SK-N-SH treated with all-trans-retinoic acid at 6 μM for 48 hours (cell line): ENCODE results near the gene GLRX3.

Source experiments
- ATAC-seq: fragments of 200-7000 bp; cut with Tn5 transposase; 3 replicates; pipeline ENCODE4 v1.9.1; 2020; ENCODE audit warnings: mild to moderate bottlenecking, moderate library complexity
- ARNTL ChIP-seq: fragments of 450-650 bp; formaldehyde crosslinking; IDR thresholded peaks from 2 replicates; pipeline ENCODE4 v1.5.0; 2020; ENCODE audit warnings: low read depth, mild to moderate bottlenecking, moderate library complexity, borderline replicate concordance
- BACH2 ChIP-seq: fragments of 250-450 bp; sonication (Bioruptor Pico); IDR thresholded peaks from 2 replicates; pipeline ENCODE4 v1.9.0; 2021; ENCODE audit warnings: mild to moderate bottlenecking, borderline replicate concordance
- CSDC2 ChIP-seq: fragments of 250-450 bp; sonication (Bioruptor Pico); IDR thresholded peaks from 2 replicates; pipeline ENCODE4 v1.5.0; 2020; ENCODE audit warnings: mild to moderate bottlenecking, moderate library complexity
- ESRRG ChIP-seq: fragments of 250-450 bp; sonication (Bioruptor Pico); IDR thresholded peaks from 2 replicates; pipeline ENCODE4 v1.6.1; 2021; ENCODE audit warnings: mild to moderate bottlenecking
- GLIS3 ChIP-seq: fragments of 250-450 bp; sonication (Bioruptor Pico); IDR thresholded peaks from 2 replicates; pipeline ENCODE4 v1.5.0; 2020; ENCODE audit warnings: mild to moderate bottlenecking, moderate library complexity
- ISL1 ChIP-seq: fragments of 250-450 bp; sonication (Bioruptor Pico); IDR thresholded peaks from 2 replicates; pipeline ENCODE4 v2.1.2; 2022; ENCODE audit warnings: mild to moderate bottlenecking, moderate library complexity
- OSR1 ChIP-seq: fragments of 250-450 bp; sonication (Bioruptor Pico); IDR thresholded peaks from 2 replicates; pipeline ENCODE4 v1.8.0; 2022; ENCODE audit warnings: moderate library complexity, mild to moderate bottlenecking, inconsistent platforms
- PPARA ChIP-seq: fragments of 250-450 bp; sonication (Bioruptor Pico); IDR thresholded peaks from 2 replicates; pipeline ENCODE4 v1.5.0; 2020; ENCODE audit warnings: mild to moderate bottlenecking, borderline replicate concordance
- RARB ChIP-seq: fragments of 250-450 bp; sonication (Bioruptor Pico); IDR thresholded peaks from 2 replicates; pipeline ENCODE4 v1.8.0; 2021; ENCODE audit warnings: mild to moderate bottlenecking, moderate library complexity
- SNAI2 ChIP-seq: fragments of 250-450 bp; sonication (Bioruptor Pico); IDR thresholded peaks from 2 replicates; pipeline ENCODE4 v1.5.0; 2020; ENCODE audit warnings: mild to moderate bottlenecking, moderate library complexity
- TCF4 ChIP-seq: fragments of 250-450 bp; sonication (Bioruptor Pico); IDR thresholded peaks from 2 replicates; pipeline ENCODE4 v1.8.0; 2021; ENCODE audit warnings: mild to moderate bottlenecking, moderate library complexity, borderline replicate concordance
- TOX ChIP-seq: fragments of 250-450 bp; sonication (Bioruptor Pico); IDR thresholded peaks from 2 replicates; pipeline ENCODE4 v1.8.0; 2021; ENCODE audit warnings: mild to moderate bottlenecking, moderate library complexity, borderline replicate concordance
- ZFP3 ChIP-seq: fragments of 250-450 bp; sonication (Bioruptor Pico); IDR thresholded peaks from 2 replicates; pipeline ENCODE4 v1.5.0; 2020; ENCODE audit warnings: mild to moderate bottlenecking, moderate library complexity
- ZFP30 ChIP-seq: fragments of 450-650 bp; formaldehyde crosslinking; IDR thresholded peaks from 2 replicates; pipeline ENCODE4 v1.5.0; 2022; ENCODE audit warnings: mild to moderate bottlenecking, moderate library complexity
- ZNF70 ChIP-seq: fragments of 450-650 bp; formaldehyde crosslinking; IDR thresholded peaks from 2 replicates; pipeline ENCODE4 v1.5.0; 2020; ENCODE audit warnings: mild to moderate bottlenecking, moderate library complexity
- TF ChIP-seq, protein P1 (sequence below): fragments of 250-450 bp; sonication (Bioruptor Pico); IDR thresholded peaks from 2 replicates; pipeline ENCODE4 v1.8.0; 2020; ENCODE audit warnings: mild to moderate bottlenecking, moderate library complexity, borderline replicate concordance
- TF ChIP-seq, protein P2 (sequence below): fragments of 250-450 bp; sonication (Bioruptor Pico); IDR thresholded peaks from 2 replicates; pipeline ENCODE4 v1.8.0; 2021; ENCODE audit warnings: low read depth, mild to moderate bottlenecking, moderate library complexity, borderline replicate concordance
- TF ChIP-seq, protein P3 (sequence below): fragments of 250-450 bp; sonication (Bioruptor Pico); IDR thresholded peaks from 2 replicates; pipeline ENCODE4 v1.5.1; 2021; ENCODE audit warnings: mild to moderate bottlenecking, moderate library complexity
- TF ChIP-seq, protein P4 (sequence below): fragments of 250-450 bp; sonication (Bioruptor Pico); IDR thresholded peaks from 2 replicates; pipeline ENCODE4 v1.5.0; 2020; ENCODE audit warnings: mild to moderate bottlenecking, moderate library complexity

GLRX3 gene

DNA sequence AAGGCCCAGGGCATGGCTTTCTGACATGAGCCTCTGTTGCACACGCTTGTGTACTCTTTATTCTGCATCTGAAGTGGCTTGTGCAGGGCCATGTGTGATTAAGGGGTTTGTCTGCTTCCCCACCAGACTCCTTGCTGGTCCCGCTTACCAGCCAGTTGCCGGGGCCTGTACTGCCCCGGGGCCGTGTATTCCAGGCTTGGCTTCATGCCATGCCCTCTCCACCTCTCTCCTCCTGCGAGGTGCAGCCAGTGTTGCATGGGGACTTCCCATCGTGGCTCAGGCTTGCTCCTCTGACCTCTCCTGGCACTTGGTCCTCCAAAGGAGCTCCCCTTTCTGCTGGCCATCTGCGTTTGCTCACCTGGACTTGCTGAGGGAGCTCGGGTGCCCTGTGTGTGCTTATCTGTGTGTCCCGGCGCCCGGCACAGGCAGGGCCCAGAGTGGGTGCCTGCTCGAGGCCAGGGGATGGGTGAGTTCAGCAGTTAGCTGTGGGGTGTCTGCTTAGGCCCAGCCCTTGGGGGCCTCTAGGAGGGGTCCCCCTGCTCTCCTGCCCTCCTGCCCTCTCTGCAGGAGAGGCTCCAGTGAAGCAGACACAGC, 14.6 kb upstream of the GLRX3 start (continued):
- TF ChIP-seq, protein P1, sequence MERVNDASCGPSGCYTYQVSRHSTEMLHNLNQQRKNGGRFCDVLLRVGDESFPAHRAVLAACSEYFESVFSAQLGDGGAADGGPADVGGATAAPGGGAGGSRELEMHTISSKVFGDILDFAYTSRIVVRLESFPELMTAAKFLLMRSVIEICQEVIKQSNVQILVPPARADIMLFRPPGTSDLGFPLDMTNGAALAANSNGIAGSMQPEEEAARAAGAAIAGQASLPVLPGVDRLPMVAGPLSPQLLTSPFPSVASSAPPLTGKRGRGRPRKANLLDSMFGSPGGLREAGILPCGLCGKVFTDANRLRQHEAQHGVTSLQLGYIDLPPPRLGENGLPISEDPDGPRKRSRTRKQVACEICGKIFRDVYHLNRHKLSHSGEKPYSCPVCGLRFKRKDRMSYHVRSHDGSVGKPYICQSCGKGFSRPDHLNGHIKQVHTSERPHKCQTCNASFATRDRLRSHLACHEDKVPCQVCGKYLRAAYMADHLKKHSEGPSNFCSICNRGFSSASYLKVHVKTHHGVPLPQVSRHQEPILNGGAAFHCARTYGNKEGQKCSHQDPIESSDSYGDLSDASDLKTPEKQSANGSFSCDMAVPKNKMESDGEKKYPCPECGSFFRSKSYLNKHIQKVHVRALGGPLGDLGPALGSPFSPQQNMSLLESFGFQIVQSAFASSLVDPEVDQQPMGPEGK (CRISPR knock-in tag), result no peak
- no peak for TF ChIP-seq ZNF70 (CRISPR knock-in tag)
- TF ChIP-seq ESRRG (CRISPR knock-in tag), result no peak

DNA sequence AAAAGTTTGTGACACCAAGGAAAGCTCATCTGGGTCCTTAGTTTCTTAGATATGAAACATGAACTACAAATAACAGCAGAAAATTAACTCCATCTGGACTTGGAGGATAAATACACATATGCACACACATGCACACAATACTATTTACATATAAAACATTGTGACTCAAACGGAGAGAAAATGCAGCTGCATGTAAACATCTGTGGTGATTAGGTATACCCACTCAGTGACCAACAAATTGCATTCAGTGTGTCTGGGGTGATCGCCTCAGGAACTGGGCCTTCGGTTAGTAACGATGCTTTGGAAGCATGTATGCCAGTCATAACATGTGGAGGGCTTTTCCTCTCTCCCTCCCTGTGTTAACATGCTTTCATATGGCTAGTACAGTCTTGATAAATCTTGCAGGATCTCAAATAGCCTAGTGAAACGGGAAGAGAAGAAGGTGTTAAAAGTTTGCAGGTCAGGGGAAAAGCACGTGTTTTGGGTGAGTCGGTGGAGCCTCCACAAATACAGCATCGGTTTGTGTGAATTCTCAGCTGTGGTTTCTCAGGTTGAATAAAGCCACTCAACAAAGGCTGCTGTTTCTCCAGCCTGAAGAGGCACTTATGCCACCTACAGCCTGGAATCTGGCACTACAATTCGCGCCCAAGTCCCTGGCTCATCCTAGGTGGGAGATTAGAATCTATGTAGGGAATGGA, 8.7 kb upstream of the GLRX3 start:
- ATAC-seq, result peak; percentile 100
- TF ChIP-seq, protein P1 (CRISPR knock-in tag), result no peak
- TF ChIP-seq BACH2 (CRISPR knock-in tag) (no peak), GLIS3 (CRISPR knock-in tag) (no peak)

DNA sequence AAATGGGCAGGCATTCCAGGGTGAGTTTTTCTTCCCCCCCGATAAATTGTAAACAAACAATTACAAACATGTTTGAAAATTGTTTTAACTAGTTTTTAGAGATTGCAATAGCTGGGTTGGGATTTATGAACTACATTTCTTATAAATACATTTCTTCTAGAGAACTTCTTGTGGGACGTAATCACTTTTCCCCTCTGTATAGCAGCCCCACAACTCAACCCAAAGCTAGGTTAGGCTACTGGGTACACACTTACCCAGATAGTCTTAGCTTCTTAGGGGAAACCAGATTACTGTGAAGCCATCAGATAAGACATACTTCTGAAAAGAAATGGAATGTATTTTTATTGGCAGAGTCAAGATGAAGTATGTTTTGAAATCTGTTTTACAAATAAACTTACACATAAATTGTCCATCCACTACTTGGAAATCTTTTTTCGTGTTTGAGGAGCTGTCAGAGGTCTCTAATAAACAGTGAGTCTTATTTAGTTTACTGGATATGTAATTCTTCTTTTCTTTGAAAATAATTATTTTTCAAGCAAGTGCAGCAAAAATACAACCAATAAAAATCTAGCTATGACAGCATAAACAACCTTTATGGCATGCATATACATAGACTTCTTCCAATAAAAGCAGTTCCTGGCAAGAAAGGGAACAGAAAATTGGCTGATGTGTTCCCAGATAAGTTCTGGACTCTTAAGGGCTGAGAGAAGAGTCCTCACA, 8.0 kb upstream of the GLRX3 start:
- peak; percentile 14; the same call in 2 of the 3 replicates for ATAC-seq
- TF ChIP-seq PPARA (CRISPR knock-in tag), result no peak
- no peak for TF ChIP-seq OSR1 (CRISPR knock-in tag)
- no peak for TF ChIP-seq ZFP30
- TF ChIP-seq ISL1 (CRISPR knock-in tag), result no peak
- no peak for TF ChIP-seq BACH2 (CRISPR knock-in tag)
- TF ChIP-seq GLIS3 (CRISPR knock-in tag), result no peak
- TF ChIP-seq ZFP3 (CRISPR knock-in tag), result no peak
- TF ChIP-seq TCF4 (CRISPR knock-in tag), result no peak
- TF ChIP-seq CSDC2 (CRISPR knock-in tag), result no peak
- no peak for TF ChIP-seq ARNTL (CRISPR knock-in tag)
- no peak for TF ChIP-seq RARB
- TF ChIP-seq, protein P2, sequence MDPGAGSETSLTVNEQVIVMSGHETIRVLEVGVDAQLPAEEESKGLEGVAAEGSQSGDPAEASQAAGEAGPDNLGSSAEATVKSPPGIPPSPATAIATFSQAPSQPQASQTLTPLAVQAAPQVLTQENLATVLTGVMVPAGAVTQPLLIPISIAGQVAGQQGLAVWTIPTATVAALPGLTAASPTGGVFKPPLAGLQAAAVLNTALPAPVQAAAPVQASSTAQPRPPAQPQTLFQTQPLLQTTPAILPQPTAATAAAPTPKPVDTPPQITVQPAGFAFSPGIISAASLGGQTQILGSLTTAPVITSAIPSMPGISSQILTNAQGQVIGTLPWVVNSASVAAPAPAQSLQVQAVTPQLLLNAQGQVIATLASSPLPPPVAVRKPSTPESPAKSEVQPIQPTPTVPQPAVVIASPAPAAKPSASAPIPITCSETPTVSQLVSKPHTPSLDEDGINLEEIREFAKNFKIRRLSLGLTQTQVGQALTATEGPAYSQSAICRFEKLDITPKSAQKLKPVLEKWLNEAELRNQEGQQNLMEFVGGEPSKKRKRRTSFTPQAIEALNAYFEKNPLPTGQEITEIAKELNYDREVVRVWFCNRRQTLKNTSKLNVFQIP (CRISPR knock-in tag), result no peak
- TF ChIP-seq TOX (CRISPR knock-in tag), result no peak
- TF ChIP-seq ESRRG (CRISPR knock-in tag), result no peak
- TF ChIP-seq, protein P3, sequence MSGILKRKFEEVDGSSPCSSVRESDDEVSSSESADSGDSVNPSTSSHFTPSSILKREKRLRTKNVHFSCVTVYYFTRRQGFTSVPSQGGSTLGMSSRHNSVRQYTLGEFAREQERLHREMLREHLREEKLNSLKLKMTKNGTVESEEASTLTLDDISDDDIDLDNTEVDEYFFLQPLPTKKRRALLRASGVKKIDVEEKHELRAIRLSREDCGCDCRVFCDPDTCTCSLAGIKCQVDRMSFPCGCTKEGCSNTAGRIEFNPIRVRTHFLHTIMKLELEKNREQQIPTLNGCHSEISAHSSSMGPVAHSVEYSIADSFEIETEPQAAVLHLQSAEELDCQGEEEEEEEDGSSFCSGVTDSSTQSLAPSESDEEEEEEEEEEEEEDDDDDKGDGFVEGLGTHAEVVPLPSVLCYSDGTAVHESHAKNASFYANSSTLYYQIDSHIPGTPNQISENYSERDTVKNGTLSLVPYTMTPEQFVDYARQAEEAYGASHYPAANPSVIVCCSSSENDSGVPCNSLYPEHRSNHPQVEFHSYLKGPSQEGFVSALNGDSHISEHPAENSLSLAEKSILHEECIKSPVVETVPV (CRISPR knock-in tag), result no peak
- TF ChIP-seq, protein P4, sequence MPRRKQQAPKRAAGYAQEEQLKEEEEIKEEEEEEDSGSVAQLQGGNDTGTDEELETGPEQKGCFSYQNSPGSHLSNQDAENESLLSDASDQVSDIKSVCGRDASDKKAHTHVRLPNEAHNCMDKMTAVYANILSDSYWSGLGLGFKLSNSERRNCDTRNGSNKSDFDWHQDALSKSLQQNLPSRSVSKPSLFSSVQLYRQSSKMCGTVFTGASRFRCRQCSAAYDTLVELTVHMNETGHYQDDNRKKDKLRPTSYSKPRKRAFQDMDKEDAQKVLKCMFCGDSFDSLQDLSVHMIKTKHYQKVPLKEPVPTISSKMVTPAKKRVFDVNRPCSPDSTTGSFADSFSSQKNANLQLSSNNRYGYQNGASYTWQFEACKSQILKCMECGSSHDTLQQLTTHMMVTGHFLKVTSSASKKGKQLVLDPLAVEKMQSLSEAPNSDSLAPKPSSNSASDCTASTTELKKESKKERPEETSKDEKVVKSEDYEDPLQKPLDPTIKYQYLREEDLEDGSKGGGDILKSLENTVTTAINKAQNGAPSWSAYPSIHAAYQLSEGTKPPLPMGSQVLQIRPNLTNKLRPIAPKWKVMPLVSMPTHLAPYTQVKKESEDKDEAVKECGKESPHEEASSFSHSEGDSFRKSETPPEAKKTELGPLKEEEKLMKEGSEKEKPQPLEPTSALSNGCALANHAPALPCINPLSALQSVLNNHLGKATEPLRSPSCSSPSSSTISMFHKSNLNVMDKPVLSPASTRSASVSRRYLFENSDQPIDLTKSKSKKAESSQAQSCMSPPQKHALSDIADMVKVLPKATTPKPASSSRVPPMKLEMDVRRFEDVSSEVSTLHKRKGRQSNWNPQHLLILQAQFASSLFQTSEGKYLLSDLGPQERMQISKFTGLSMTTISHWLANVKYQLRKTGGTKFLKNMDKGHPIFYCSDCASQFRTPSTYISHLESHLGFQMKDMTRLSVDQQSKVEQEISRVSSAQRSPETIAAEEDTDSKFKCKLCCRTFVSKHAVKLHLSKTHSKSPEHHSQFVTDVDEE (CRISPR knock-in tag), result no peak
- TF ChIP-seq, protein P1 (CRISPR knock-in tag), result no peak
- TF ChIP-seq SNAI2 (CRISPR knock-in tag), result no peak
- TF ChIP-seq ZNF70 (CRISPR knock-in tag), result no peak
